VCaP (cell line): ENCODE results near the gene SDK1.
A peak's percentile ranks its signal among the peaks of the same experiment; 100 is the strongest.

Experiments used
- H3K27ac ChIP-seq: fragments of 450-650 bp; 2 replicates; pipeline ENCODE4 v1.5.1; 2017
- TF ChIP-seq, protein P1 (sequence below): fragments of 450-650 bp; conservative IDR thresholded peaks from 2 replicates; pipeline ENCODE4 v1.5.1; 2017; ENCODE audit warnings: mild to moderate bottlenecking, moderate library complexity

The SDK1 gene

DNA sequence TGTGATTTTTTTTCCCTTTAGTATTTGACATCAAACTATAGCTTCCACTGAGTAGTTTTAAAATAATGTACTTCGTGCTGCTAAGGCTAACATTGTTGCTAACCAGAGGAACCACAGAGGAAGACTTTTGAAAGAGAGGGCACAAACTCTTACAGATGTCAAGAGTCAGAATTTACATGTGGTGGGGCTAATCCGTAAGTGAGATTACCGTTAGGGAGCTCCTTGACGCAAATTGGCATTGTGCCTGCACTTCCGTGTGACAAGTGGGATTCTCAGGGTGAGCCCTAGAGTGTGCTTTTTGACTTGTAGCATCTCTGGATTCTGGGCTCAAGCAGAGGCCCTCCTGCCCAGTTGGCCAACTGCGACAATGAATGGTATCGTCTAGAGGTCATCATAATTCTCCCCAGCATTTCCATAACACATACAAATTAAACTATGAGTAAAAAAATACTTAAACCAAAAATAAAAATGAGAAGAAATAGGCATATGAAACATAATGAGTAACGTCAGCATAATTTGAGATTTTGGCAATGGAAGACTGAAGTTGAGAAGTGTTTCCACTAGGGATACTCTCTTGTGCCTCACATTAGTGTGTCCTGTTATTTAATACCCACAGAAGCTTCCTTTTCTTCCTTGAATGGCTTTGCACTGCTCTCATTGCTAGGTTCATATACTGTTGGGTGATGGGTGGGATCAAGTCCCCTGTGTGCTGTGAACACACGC lies 164.0 kb downstream of the SDK1 start:
- H3K27ac ChIP-seq, result no peak overlapping the region
- TF ChIP-seq, protein P1, sequence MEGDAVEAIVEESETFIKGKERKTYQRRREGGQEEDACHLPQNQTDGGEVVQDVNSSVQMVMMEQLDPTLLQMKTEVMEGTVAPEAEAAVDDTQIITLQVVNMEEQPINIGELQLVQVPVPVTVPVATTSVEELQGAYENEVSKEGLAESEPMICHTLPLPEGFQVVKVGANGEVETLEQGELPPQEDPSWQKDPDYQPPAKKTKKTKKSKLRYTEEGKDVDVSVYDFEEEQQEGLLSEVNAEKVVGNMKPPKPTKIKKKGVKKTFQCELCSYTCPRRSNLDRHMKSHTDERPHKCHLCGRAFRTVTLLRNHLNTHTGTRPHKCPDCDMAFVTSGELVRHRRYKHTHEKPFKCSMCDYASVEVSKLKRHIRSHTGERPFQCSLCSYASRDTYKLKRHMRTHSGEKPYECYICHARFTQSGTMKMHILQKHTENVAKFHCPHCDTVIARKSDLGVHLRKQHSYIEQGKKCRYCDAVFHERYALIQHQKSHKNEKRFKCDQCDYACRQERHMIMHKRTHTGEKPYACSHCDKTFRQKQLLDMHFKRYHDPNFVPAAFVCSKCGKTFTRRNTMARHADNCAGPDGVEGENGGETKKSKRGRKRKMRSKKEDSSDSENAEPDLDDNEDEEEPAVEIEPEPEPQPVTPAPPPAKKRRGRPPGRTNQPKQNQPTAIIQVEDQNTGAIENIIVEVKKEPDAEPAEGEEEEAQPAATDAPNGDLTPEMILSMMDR, result no peak

GRCh38 chr7:3466261-3466660 lies 165.2 kb downstream of the SDK1 start:
- H3K27ac ChIP-seq, result no peak overlapping the region
- TF ChIP-seq, protein P1, result no peak

DNA sequence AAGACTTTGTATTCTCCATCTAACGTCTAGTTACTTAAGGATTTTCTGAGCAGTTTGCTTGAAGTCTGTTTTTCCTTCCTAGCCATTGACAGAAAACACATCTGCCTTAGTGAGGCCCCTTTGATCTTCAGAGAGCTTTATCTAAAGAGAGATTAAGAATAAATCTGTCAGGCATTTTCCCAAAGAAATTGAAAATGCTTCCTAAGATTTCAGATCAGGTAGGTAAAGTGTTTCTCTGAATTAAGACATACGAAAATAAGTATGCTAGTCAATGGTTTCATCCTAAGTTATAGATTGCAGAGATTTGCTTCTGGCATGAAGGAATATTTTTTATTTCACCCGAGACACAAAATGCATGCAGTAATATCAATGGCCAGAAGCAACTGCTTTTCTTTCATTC lies 168.6 kb downstream of the SDK1 start:
- no peak overlapping the region for H3K27ac ChIP-seq
- TF ChIP-seq, protein P1, result no peak

- no peak overlapping the region for H3K27ac ChIP-seq
- TF ChIP-seq, protein P1, result no peak
Measured at GRCh38 chr7:3480197-3480596, 179.1 kb downstream of the SDK1 start.

GRCh38 chr7:3481435-3481834 lies 180.4 kb downstream of the SDK1 start:
- H3K27ac ChIP-seq, result no peak overlapping the region
- TF ChIP-seq, protein P1, result no peak

- H3K27ac ChIP-seq, result no peak overlapping the region
- TF ChIP-seq, protein P1, result peak; percentile 79
Measured at GRCh38 chr7:3482147-3482921, 181.3 kb downstream of the SDK1 start.

GRCh38 chr7:3486841-3487240 lies 185.8 kb downstream of the SDK1 start:
- H3K27ac ChIP-seq, result no peak overlapping the region
- TF ChIP-seq, protein P1, result no peak
